Measurements from ENCODE around the gene ITGA7. TPM values are rescaled to one million over a fixed set of nuclear protein-coding genes. Genes with fewer than 3 reads are reported as not detected.
A peak's percentile ranks its signal among the peaks of the same experiment; 100 is the strongest.

Gene ITGA7
- total RNA-seq, 4 donors from 2014 or later: 9.5 to 20.6 (median 15.8) TPM

DNA sequence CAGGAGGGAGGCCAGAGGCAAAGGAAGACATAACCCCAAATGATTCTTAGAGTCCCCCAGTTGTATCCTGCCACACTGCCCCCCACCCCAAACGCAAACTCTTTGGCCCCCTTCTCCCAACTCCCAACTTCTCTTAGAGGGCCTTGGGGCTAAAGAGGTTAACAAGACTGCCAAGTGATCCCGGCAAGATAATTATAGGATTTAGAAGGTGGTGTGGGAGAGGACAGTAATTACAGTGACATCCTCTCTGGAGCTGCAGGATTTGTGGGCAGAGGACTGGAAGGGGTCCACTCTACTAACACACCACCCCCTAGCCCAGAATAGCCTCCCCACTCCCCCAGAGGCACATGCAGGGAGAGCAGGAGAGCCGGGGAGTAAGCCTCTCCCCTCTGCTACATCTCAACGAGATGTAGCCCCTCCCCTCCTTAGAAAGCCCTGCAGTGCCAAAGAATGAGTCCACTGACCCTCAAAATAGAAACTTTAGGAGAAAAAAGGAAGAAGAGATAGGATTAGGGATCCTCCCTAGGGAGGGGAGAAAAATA is 29.9 kb upstream of the ITGA7 start:
- no peaks in the 10 kb centered on the region for H3K9me3 ChIP-seq
- H3K4me3 ChIP-seq: peak overlapping the region; percentile 63
- peaks cover 24% of the 10 kb centered on the region for H3K4me1 ChIP-seq
- H3K27me3 ChIP-seq: no peaks in the 10 kb centered on the region
- no peak for DNase-seq (ENCODE audit: low spot score in 2 of 2)
- H3K36me3 ChIP-seq: no peaks in the 10 kb centered on the region
- TF ChIP-seq, protein P1, sequence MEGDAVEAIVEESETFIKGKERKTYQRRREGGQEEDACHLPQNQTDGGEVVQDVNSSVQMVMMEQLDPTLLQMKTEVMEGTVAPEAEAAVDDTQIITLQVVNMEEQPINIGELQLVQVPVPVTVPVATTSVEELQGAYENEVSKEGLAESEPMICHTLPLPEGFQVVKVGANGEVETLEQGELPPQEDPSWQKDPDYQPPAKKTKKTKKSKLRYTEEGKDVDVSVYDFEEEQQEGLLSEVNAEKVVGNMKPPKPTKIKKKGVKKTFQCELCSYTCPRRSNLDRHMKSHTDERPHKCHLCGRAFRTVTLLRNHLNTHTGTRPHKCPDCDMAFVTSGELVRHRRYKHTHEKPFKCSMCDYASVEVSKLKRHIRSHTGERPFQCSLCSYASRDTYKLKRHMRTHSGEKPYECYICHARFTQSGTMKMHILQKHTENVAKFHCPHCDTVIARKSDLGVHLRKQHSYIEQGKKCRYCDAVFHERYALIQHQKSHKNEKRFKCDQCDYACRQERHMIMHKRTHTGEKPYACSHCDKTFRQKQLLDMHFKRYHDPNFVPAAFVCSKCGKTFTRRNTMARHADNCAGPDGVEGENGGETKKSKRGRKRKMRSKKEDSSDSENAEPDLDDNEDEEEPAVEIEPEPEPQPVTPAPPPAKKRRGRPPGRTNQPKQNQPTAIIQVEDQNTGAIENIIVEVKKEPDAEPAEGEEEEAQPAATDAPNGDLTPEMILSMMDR (IDR thresholded peaks at IDR 0.05): no peak
- TF ChIP-seq POLR2A (IDR thresholded peaks at IDR 0.05) (no peak), POLR2AphosphoS5 (IDR thresholded peaks at IDR 0.05) (no peak)
- 13% methylated on average over 4 of the region's 4 CpGs for WGBS
- H3K27ac ChIP-seq: peak overlapping the region; percentile 74

DNA sequence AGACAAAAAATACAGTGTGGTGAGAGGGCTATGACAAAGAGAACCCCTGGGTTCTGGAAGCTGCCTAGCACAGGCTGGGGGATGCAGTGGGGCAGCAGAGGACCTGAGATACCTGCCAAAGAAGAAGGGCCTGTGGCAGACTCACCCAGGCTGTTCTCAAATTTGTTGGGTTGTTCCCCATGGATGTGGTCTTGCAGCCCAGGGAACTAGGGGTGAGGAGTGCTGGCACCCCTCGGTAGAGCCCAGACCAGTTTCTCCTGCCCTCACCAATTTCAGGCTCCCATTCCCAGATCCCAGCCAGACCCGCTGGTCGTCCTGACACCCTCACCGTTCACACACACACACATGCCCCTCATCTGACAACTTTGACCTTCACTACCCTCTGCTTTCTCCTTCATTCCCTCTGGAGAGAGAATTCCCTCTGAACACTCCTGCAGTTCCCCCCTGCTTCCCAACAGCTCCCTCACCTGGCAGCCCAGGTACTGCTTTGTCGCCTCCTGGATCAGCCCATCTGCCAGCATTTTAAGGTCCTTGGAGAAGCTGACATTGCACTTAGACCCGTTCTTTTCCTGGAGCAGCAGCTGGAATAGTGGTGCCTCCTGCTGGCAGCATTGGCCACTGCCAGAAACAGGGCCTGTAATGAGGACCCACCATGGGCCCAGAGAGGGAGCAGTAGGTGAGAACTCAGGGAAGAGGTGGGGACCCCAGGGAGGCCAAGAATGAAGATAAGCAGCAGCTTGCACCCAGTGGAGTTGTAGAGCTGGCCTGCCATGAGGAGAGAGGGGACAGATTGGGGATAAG is 29.3 kb upstream of the ITGA7 start:
- 31% methylated on average over 6 of the region's 6 CpGs for WGBS
- Histone ChIP-seq H3K9me3 (no peaks in the 10 kb centered on the region), H3K27me3 (no peaks in the 10 kb centered on the region), H3K4me3 (no peak overlapping the region), H3K27ac (peak overlapping the region; percentile 74), H3K4me1 (peaks cover 20% of the 10 kb centered on the region), H3K36me3 (no peaks in the 10 kb centered on the region)
- DNase-seq (ENCODE audit: low spot score in 2 of 2): peak in 1 of 2 donors; percentile 67
- TF ChIP-seq POLR2A (IDR thresholded peaks at IDR 0.05) (no peak), EP300 (IDR thresholded peaks at IDR 0.05) (no peak), POLR2AphosphoS5 (IDR thresholded peaks at IDR 0.05) (no peak)
- TF ChIP-seq, protein P1 (IDR thresholded peaks at IDR 0.05): peak; percentile 50 to 72

DNA sequence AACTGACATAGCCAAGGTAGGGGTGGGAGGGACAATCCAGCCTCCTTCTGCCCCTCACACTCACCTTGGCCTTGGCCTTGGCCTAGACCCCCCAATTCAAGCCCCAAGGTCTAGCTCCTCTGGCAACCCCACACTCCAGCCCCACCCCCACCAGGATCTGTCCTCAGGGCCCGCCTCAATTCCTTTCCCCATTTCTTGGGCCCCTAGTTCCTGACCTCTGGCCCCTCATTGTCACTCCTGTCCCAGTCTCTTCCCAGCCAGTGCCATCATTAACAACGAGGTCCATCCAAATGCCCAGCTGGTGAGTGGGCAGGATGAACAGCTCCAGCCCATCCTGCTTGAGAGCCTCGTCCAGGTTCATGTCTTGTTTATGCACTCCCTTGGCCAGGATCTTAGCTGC is 28.4 kb upstream of the ITGA7 start:
- TF ChIP-seq, protein P1 (IDR thresholded peaks at IDR 0.05): no peak
- TF ChIP-seq POLR2A (IDR thresholded peaks at IDR 0.05) (no peak), POLR2AphosphoS5 (IDR thresholded peaks at IDR 0.05) (no peak), EP300 (IDR thresholded peaks at IDR 0.05) (no peak)
- DNase-seq (ENCODE audit: low spot score in 2 of 2): no peak
- no peak overlapping the region for H3K27ac ChIP-seq
- no peaks in the 10 kb centered on the region for H3K9me3 ChIP-seq
- peaks cover 21% of the 10 kb centered on the region for H3K4me1 ChIP-seq
- 61% methylated on average over 3 of the region's 3 CpGs for WGBS
- H3K27me3 ChIP-seq: no peaks in the 10 kb centered on the region
- H3K36me3 ChIP-seq: no peaks in the 10 kb centered on the region
- no peak overlapping the region for H3K4me3 ChIP-seq

DNA sequence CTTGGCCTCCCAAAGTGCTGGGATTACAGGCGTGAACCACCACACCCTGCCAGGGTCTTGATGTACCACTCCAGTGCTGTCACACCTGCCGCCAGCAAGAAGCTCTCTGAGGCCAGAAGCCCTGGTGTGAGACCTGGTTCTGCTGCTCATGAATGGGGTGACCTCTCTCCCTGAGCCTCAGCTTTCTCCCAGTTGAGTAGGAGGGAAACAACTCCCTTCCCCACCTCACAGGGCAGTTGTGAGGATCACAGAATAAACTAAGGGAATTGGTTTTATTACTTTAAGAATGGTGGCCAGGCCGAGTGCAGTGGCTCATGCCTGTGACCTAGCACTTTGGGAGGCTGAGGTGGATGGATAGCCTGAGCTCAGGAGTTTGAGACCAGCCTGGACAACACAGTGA is 26.9 kb upstream of the ITGA7 start:
- Histone ChIP-seq H3K27me3 (no peaks in the 10 kb centered on the region), H3K9me3 (no peaks in the 10 kb centered on the region), H3K36me3 (no peaks in the 10 kb centered on the region), H3K4me3 (no peak overlapping the region), H3K27ac (no peak overlapping the region), H3K4me1 (peaks cover 36% of the 10 kb centered on the region)
- 91% methylated on average over 3 of the region's 3 CpGs for WGBS
- peak in 1 of 2 donors; percentile 36 for DNase-seq (ENCODE audit: low spot score in 2 of 2)
- TF ChIP-seq POLR2A (IDR thresholded peaks at IDR 0.05) (no peak), EP300 (IDR thresholded peaks at IDR 0.05) (no peak), POLR2AphosphoS5 (IDR thresholded peaks at IDR 0.05) (no peak)
- TF ChIP-seq, protein P1 (IDR thresholded peaks at IDR 0.05): no peak

DNA sequence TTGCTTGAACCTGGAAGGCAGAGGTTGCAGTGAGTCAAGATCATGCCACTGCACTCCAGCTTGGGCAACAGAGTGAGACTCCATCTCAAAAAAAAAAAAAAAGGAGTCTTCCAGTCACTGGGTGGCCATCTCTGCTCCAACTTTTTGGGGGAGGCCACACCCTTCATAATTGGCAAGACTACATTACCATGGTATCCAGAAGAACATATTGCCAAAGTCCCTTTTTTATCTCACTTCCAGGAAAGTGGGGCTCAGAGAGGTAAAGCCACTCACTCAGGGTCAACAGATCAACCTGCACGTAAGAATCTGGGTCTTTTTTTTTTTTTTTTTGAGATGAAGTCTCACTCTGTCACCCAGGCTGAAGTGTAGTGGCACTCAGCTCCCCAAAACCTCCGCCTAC is 26.2 kb upstream of the ITGA7 start:
- TF ChIP-seq EP300 (IDR thresholded peaks at IDR 0.05) (no peak), POLR2A (IDR thresholded peaks at IDR 0.05) (no peak)
- TF ChIP-seq, protein P1 (IDR thresholded peaks at IDR 0.05): no peak
- Histone ChIP-seq H3K9me3 (no peaks in the 10 kb centered on the region), H3K27ac (no peak overlapping the region), H3K4me3 (no peak overlapping the region), H3K27me3 (no peaks in the 10 kb centered on the region), H3K36me3 (no peaks in the 10 kb centered on the region), H3K4me1 (peaks cover 35% of the 10 kb centered on the region)
- WGBS: 88% methylated on average over 2 of the region's 2 CpGs
- DNase-seq (ENCODE audit: low spot score in 2 of 2): peak in 1 of 2 donors; percentile 35
